Renal pelvis (tissue), 4 donors: ENCODE results near the gene BIRC5. TPM values are rescaled to one million over a fixed set of nuclear protein-coding genes. Genes with fewer than 3 reads are reported as not detected.
"Not testable (repeated sequence)": the region's sequence is repeated elsewhere in the genome, so short reads cannot be mapped to it uniquely, and the experiment has no call there.

Source experiments
- DNase-seq: peaks from one replicate; pipeline ENCODE4 v3.0.0-alpha.2; 2013
- polyA plus RNA-seq, 3 donors: library from polyadenylated mRNA; unstranded; fragments of 120-200 nt; gene quantifications; one replicate each; pipeline ENCODE4 v1.2.1, GENCODE V29; 2013; ENCODE audit not compliant: insufficient read length in 3 of 3

BIRC5 gene
- polyA plus RNA-seq, 3 donors: 26.5 to 32.4 (median 32.2) TPM

DNA sequence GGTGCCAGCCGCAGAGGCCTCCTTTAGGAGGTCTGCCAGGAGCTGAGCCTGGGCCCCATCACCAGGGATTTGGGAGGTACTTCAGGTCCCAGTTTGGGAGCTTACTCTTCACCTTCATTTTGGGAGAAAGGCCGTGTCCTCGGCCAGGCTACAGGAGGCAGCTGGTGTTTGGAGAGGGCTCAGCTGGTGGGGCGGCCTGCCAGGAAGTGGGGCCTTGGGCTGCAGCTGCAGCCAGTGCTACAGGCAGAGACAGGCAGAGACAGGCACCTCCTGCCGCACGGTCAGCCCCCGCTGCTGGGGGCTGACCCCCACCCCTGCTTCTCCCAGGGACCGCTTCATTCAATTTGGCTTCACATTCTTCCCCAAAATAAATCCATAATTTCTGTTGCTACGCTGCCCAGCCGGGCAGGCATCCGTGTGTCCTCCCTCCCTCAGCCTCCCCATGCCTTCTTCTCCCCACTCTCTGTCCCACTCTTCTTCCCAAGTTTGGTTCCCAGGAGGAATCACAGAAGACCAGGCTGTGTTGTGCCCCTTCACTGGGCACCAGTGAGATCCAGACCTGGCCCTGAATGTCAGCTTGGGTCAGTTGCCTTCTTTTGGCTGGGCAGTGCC lies 23.5 kb downstream of the BIRC5 start:
- no peak for DNase-seq

DNA sequence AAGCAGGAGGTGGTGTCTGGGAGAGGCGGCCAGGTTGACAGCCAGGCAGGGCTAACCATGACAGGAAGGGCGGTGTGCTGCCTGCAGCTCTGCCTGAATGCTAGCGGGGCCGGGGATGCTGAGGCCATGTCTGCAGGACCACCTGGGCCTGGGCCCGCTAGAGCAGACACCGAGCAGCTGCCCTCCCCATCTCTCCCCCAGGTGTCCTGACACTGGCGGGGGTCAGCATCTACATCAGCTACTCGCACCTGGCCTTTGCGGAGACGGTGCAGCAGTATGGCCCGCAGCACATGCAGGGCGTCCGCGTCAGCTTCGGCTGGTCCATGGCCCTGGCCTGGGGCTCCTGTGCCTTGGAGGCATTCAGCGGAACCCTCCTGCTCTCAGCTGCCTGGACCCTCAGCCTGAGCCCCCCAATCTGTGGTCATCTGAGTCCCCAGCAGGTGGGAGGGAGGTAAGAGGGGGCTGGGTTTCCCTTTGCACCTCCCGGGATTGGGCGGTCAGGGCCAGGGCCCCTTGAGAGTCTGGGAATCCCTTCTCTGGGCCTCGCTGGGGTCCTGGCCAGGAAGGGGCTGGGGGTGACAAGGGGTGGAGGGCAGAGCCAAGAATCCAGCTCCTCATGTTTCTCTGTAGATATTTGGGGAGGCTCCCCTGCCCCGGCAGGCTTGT lies 24.9 kb downstream of the BIRC5 start:
- no peak for DNase-seq

DNA sequence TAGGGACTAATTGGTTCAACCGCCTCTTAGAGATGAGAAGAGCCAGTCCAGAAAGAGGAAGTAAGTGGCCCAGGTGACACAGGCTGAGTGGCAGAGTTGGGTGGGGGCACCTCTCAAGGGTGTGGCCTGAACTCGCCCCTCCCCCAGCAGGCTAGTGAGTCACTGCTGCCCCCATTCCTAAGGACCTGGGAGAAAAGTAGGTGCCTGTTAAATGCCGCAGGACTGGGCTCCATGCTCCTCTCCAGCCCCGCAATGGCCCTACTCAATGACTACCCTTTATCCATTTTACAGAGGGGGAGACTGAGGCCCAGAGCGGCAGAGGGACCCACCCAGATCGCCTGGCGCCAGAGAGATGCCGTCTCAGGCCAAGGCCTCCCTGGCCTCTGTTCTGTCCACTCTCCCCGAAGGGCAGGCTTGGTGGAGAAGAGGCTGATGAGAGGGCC lies 25.5 kb downstream of the BIRC5 start:
- DNase-seq: no peak

DNA sequence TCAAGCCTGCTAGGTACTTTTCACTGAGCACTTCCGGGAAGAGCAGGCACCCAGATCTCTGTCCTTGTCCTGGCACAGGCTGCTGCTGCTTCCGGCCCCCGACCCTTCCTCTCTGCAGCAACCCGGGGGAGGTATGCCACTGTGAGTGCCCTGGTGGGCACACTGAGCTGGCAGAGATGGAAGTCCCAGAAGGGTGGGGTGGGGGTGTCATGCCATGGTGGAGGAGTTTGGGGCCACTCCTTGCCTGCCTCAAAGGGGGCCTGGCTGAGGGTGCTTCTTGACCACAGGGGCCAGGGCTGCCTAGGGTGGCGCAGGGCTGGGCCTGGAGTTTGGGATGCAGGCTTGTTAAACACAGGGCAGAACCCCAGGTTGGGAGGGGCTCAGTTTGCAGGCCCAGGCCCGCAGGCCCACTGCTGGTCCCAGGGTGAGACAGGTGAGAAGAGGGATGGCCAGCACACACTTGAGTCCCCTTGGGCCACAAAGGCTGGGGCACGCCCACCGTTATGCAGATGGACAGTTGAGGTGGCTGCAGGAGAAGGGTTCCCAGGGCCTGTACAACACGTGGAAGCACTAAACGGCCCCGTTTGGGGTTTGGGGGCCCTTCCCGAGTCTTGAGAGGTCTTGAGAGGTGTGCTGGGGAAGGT lies 26.1 kb downstream of the BIRC5 start:
- DNase-seq: no peak

DNA sequence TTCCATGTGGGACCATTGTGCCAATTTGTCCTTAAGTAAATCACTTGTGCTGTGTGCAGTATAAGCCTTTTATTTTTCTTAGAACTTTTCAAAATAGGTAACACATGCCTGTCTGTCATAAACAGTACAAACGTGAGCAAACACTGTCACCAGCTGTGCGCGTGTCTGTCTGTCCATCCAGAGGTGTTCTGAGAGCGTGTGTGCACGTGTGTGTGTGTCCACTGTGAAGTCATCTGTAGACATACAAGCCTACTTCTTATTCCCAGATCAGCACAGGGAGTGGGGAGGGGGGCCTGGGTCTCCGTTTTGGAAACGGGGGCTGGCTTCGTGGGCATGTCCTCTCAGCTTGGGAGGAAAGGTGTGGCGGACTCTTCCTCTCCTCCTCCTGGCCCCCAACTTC lies 26.8 kb downstream of the BIRC5 start:
- DNase-seq: no peak

DNA sequence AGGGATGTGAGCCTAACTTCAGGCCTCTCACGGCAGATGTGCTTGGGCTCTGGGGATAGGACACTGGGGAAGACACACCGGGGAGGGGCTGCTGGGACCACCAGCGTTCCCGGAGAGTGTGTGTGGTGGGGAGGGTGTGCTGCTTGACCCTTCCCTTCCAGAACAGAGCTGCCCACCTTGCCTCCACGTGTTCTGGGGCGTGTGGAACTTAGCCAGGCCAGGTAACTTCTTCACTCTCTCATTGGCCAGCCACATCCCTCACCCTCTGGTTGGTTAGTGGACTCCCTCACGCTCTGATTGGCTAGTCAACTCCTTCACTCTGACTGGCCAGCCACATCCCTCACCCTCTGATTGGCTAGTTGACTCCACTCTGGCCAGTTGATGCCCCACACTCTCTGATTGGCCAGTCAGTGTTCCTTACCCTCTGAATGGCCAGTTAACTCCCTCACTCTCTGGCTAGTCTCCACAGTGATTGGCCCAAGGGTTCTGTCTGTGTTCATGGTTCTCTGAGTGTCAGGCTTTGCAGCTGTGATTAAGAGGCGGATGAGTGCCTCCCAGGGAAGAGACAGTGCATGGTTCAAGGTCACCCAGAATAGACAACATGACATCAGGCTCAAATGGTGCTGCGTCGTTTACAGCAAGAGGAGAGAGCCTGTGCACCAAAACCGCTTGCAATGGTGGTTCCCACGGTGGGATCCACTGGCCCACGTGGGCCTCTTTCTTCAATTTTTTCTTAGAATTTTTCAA lies 27.4 kb downstream of the BIRC5 start:
- DNase-seq: no peak

DNA sequence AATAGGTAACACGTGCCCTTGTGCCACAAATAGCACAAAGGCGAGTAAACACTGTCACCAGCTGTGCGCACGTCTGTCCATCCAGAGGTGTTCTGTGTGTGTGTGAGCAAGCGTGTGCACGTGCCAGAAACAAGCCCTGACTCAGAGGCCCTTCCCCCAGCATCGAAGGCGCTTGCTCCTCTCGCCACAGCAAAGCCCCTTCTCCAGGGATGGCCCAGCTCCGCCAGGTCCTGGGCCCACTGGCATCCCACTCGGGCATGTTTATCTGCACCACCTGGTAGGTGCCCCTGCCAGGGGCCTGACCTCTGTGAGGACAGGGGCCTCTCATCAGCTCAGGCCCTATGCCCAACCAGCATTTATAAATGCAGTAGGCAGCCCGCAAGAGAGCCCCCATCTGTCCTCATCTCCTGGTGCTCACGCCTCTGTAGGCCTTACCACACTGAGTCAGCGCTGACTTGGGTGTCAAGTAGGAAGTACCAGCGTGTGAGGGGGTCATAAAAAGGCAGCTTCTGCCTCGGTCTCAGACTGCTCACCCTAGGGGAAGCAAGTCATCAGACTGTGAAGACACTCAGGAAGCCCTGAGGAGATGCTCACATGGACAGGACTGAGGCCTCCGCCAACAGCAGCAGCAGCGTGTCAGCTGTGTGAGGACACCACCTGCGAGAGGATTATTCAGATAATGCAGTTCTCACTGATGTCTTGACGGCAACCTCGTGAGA lies 28.1 kb downstream of the BIRC5 start:
- no peak for DNase-seq

DNA sequence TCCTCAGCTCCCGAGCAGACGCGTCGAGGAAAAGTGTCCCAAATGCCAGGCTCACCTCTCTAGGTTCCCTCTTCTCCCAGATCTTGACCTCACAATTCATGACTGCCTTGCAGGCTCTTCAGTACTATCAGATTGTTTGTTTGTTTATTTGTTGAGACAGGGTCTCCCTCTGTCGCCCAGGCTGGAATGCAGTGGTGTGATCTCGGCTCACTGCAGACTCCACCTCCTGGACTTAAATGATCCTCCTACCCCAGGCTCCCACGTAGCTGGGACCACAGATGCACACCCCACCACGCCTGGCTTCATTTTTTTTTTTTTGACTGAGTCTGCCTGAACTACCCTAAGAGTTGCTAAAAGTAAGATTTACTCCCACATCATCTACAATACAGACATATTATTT lies 33.3 kb downstream of the BIRC5 start:
- no peak for DNase-seq

DNA sequence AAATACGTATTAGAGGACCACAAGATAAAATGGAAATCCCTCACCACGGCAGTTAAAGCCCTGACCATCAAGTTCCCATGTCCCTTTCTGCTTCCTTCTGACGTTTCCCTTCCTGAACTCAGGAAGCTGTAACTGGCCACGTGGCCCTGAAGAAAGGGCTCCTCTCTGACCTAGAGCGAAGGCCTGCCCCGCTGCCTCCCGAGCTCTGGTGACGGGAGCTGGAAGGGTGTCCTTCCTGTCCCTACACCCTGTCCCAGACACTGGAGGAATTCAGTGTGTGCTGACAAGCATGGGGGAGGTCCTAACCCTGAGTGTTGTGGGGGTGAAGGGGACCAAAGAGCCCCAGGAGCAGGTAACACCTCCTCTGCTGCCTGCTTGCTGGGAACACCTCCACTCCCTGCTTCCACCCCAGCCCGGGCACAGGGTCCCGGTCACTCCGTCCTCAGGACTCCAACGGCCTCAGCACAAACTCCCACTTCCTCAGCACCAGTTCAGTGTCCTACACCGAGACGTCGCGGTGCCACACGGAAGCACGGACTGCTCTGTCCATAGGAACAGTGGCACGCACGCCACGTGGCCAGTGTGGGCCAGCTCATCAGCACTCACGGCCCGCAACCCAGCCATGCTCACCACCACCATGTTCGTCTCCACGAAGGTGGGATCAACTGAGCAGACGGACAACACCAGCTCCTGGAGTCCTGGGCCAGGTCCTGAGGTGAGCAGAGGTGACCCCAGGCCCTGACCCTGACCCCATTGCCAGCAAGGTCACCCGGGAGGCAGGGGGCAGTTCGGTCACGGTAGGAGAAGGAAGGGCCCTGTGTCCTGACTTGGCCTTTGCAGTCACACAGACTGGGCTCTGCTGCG lies 34.2 kb downstream of the BIRC5 start:
- no peak for DNase-seq

DNA sequence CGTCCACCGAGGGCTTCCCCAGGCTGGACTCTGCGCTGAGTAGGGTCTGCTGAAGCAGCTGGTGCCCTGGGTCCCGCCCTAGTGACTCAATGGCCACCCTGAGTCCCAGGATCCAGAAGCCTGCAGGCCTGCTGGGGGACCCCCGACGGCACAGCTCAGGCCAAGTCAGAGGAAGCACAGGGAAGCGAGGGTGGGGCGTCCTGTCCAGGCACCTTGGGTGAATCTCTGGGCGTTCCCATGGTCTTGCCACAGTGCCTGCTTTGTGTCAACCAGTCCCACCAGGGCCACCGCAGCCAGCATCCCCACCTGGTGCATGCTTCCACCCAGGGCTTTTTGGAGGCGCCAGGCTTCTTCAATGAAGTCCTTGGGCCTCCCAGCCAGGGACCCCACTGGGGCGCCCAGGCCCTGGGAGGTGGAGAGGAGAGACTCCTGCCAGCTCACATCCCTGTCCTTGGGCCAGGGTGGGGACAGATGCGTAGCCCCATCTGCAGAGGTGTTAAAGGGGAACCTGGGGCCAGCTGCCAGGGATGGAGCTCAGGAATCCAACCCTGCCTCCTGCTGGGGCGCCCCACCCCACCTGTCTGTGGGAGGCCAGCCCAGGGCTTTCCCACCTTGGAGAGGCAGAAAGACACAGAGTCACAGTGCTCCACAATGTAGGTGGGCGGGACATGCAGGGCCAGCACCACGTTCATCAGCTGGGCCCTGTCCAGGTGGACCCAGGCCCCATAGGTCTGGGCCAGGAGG lies 35.2 kb downstream of the BIRC5 start:
- DNase-seq: no peak

DNA sequence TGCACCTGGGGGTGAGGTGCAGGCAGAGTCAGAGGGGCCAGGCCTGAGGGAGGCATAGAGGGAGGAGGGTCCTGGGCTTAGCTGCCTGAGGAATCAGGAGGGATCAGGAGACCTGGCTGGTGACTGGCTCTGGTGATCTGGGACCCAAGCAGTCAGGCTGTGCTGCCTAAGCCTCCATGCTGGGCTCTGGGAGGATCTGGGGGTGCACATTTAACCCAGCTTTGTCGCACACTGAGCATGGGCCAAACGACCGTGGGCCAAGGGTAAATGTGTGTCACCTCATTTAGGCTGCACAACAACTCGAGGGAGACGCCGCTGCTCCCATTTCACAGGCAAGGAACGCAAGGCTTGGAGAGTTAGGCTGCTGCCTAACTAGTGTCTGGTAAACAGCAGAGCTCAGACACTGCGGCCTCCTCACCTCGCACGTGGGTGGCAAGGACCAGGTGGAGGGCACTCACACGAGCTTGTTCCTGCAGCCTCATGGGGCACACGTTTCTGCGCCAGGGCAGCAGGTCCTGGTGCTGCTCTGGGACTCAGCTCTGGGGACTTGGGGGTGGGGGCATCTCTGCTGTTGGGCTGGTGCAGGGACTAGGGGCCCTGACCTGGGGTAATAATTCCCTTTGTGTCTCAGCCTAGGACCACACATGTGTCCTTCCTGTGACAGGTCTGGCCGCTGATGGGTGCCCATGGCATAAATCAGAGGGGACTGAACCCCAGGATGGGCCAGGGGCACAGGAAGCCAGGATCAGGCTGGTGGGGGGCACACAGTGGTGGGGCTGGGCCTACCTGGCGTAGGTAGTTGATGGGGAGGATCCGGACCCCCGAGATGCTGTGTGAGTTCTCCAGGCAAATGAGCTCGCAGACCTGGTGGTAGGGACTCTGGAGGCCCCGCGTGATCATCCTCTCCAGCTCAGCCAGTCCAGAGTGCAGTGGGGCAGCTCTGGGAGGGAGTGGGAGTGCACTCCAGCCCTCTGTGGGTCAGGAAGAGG lies 36.1 kb downstream of the BIRC5 start:
- DNase-seq: no peak

DNA sequence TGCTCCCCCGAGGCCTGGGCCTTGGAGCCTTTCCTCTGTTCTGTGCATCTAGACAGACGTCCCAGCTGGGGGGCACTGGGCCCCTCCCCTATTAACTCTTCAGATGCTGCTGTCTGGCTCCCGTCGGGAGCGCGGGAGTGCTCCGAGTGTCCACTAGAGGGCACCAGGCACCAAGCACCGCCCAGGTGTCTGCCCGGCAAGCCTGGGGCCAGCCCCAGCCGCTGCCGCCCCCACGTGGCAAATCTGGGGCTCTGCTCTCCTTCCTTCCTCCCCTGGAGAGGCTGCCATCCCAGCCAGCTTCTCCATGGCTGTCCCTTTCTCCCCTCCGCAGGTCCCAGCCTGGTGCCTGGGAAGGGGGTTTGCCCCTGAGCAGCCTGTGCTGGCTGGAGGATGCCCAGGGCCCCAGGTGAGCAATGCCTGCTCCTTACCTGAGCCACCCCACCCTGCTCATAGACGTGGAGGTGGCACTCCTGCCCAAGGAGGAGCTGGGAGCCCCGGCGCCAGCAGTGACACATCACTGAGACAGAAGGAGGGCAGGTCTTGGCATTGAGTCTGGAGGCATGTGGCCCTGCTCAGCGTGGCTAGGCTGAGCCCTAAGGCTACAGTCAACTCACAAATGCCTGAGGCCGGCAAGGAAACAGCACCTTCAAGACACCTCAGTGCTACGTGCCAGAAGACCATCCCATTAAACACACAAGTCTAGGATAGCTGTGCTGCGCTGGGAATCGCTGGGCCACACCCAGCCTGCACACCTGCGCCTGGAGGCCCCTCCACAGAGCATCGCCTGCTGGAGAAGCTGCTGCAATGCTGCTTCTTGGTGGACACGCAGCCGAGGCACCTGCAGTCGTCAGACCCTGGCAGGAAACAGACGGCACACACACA lies 37.1 kb downstream of the BIRC5 start:
- peak; percentile 78 for DNase-seq

DNA sequence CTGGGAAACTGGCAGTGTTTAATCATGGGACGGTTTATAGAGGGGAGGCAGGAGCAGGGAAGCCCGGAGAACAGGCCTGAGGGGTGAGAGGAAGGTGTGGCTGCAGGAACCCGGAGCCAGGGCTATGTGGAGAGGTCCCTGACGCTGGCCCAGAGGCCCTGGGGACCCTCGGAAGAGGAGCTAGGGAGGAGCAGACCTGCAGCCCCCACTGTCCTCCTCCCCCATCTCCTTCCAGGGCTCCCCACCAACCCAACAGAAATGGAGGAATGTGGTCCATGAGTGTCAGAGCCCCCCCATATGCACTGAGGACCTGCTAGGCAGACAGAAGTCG lies 37.7 kb downstream of the BIRC5 start:
- DNase-seq: no peak

DNA sequence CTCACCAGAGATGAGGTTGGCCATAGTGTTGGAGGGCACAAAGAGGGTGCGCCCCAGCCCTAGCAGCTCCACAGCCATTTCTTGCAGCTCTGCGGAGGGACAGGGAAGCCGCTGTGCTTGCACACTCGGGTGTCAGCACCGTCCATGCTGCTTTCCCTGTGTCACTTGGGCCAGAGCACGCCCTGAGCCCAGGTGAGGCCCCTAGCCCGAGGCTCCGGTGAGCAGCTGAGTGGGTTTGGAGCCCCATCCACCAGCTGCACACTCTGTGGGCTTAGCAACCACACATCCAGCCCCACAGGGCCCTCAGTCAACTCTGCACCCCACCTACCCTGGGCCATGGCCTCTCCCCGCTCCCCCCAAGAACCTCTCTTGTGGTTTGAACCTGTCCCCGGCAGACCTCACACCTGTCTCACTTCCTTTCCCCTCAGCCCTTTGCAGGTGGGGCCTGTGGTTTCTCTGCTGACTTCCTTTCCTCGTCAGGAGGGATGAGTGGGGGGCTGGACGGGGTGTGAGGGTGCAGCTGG lies 38.1 kb downstream of the BIRC5 start:
- DNase-seq: no peak

DNA sequence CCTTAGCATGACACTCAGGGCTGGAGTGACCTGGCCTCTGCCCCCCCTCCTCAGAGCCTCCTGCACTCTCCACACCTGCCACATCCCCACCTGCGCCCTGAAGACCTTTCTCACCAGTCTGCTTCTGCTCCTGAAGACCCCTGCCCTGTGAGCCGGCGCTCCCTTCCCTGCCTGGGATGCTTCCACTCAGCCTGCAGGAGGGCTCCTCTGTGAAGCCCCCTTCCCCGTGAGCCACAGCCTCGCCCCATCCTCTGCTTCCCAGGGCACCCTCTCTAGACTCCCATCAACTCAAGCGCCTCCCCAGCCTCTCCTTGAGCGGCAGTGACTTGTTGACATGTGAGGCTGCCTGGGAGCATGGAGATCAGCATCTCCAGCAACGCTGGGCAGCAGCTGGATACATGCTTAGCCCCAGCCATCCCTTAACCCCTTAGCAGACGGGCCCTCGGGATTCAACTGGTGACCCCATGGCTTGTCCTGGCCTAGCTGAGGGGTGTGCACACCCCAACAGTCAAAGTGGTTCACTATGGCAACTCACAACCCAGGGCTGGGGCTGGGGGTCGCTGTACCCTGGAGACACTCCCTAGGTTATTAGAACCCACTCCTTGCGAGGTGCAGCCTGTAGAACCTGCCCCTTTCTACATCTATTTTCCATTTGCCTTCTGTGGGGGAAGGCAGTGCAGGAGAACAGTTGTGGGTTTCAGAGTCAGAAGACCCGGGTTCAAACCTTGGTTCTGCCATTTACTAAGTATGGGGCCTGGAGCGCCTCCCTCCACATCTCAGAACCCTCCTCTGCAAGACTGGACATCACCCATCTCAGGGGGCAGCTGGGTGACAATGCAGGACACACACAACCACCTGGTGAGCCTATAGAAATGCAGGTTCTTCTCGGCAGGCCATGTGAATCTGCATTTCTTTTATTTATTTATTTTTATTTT lies 38.9 kb downstream of the BIRC5 start:
- DNase-seq: no peak

DNA sequence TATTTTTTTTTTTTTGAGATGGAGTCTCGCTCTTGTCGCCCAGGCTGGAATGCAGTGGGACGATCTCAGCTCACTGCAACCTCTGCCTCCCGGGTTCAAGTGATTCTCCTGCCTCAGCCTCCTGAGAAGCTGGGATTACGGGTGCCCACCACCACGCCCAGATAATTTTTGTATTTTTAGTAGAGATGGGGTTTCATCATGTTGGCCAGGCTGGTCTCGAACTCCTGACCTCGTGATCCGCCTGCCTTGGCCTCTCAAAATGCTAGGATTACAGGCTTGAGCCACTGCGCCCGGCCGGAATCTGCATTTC lies 39.5 kb downstream of the BIRC5 start:
- not testable (repeated sequence) for DNase-seq
